HEK293 (cell line): Measurements from ENCODE around the gene B3GAT1.

Source experiments
- CTCF ChIA-PET: fragments of 350-600 bp; formaldehyde crosslinking; extraction: SDS; loops from one replicate; lab custom pipeline; 2021; ENCODE audit warnings: antibody characterized with exemption; lab: Yijun Ruan, JAX
- POLR2A ChIA-PET: fragments of 300-600 bp; formaldehyde crosslinking; extraction: SDS; loops from one replicate; lab custom pipeline; 2020; ENCODE audit warnings: antibody characterized with exemption, inconsistent platforms; lab: Yijun Ruan, JAX
- H3K27ac ChIP-seq: fragments of 200-500 bp; sonication (Bioruptor generic); 2 replicates; pipeline ENCODE4 v1.5.1; 2014; ENCODE audit warnings: low read depth, low read length, control low read depth, inconsistent platforms; ENCODE audit errors: extremely low read depth
- H3K36me3 ChIP-seq, 2 experiments: fragments of 200-500 bp in 1 of 2; sonication (Bioruptor generic) in 1 of 2; 1 replicate in 1 of 2; 2 replicates in 1 of 2; pipeline ENCODE4 v1.5.1; 2014 to 2017; ENCODE audit warnings: inconsistent platforms in 2 of 2, low read length in 2 of 2; ENCODE audit not compliant: control insufficient read depth in 2 of 2, insufficient read depth in 1 of 2
- H3K4me1 ChIP-seq: fragments of 200-500 bp; sonication (Bioruptor generic); 2 replicates; pipeline ENCODE4 v1.5.1; 2014; ENCODE audit warnings: mild to moderate bottlenecking, low read length, inconsistent platforms; ENCODE audit not compliant: control insufficient read depth, insufficient read depth
- H3K4me3 ChIP-seq: 2 replicates; pipeline ENCODE4 v1.5.1; 2011; ENCODE audit warnings: low read depth, mild to moderate bottlenecking, control low read depth, low read length, moderate library complexity
- H3K9me3 ChIP-seq: fragments of 200-500 bp; sonication (Bioruptor generic); 2 replicates; pipeline ENCODE4 v1.5.1; 2014; ENCODE audit warnings: low read depth, low read length, inconsistent platforms; ENCODE audit not compliant: control insufficient read depth, insufficient read depth
- BCL6B ChIP-seq: fragments of 450-650 bp; formaldehyde crosslinking; IDR thresholded peaks from 2 replicates; pipeline ENCODE4 v1.5.1; 2017; ENCODE audit warnings: missing biosample characterization, missing genetic modification characterization
- KLF10 ChIP-seq: fragments of 450-650 bp; IDR thresholded peaks from 2 replicates; pipeline ENCODE4 v1.5.1; 2018; ENCODE audit warnings: missing biosample characterization, mild to moderate bottlenecking, missing genetic modification characterization
- KLF9 ChIP-seq: fragments of 450-650 bp; formaldehyde crosslinking; IDR thresholded peaks from 2 replicates; pipeline ENCODE4 v1.5.1; 2016; ENCODE audit warnings: missing biosample characterization, missing genetic modification characterization, low read depth
- OSR2 ChIP-seq: fragments of 450-650 bp; formaldehyde crosslinking; IDR thresholded peaks from 2 replicates; pipeline ENCODE4 v1.5.1; 2016; ENCODE audit warnings: missing biosample characterization, missing genetic modification characterization
- PRDM10 ChIP-seq: fragments of 450-650 bp; formaldehyde crosslinking; IDR thresholded peaks from 2 replicates; pipeline ENCODE4 v1.5.1; 2016; ENCODE audit warnings: missing biosample characterization, missing genetic modification characterization
- PRDM6 ChIP-seq: fragments of 450-650 bp; formaldehyde crosslinking; IDR thresholded peaks from 2 replicates; pipeline ENCODE4 v1.5.1; 2017; ENCODE audit warnings: missing biosample characterization, missing genetic modification characterization
- SP3 ChIP-seq: fragments of 450-650 bp; formaldehyde crosslinking; IDR thresholded peaks from 2 replicates; pipeline ENCODE4 v1.5.1; 2016; ENCODE audit warnings: missing biosample characterization, missing genetic modification characterization
- YY2 ChIP-seq: fragments of 450-650 bp; formaldehyde crosslinking; IDR thresholded peaks from 2 replicates; pipeline ENCODE4 v1.5.1; 2016; ENCODE audit warnings: missing biosample characterization, missing genetic modification characterization
- ZBTB1 ChIP-seq: fragments of 450-650 bp; formaldehyde crosslinking; IDR thresholded peaks from 2 replicates; pipeline ENCODE4 v1.5.1; 2016; ENCODE audit warnings: missing biosample characterization, missing genetic modification characterization
- ZBTB49 ChIP-seq: fragments of 450-650 bp; formaldehyde crosslinking; IDR thresholded peaks from 2 replicates; pipeline ENCODE4 v1.5.1; 2016; ENCODE audit warnings: missing biosample characterization, missing genetic modification characterization, low read depth
- ZNF175 ChIP-seq: fragments of 450-650 bp; formaldehyde crosslinking; IDR thresholded peaks from 2 replicates; pipeline ENCODE4 v1.5.1; 2016; ENCODE audit warnings: missing biosample characterization, missing genetic modification characterization
- ZNF184 ChIP-seq: fragments of 450-650 bp; IDR thresholded peaks from 2 replicates; pipeline ENCODE4 v1.5.1; 2018; ENCODE audit warnings: missing biosample characterization, mild to moderate bottlenecking, missing genetic modification characterization
- ZNF202 ChIP-seq: fragments of 450-650 bp; formaldehyde crosslinking; IDR thresholded peaks from 2 replicates; pipeline ENCODE4 v1.5.1; 2016; ENCODE audit warnings: missing biosample characterization, missing genetic modification characterization, borderline replicate concordance
- ZNF324 ChIP-seq: fragments of 450-650 bp; formaldehyde crosslinking; IDR thresholded peaks from 2 replicates; pipeline ENCODE4 v1.5.1; 2016; ENCODE audit warnings: missing biosample characterization, missing genetic modification characterization
- ZNF416 ChIP-seq: fragments of 450-650 bp; formaldehyde crosslinking; IDR thresholded peaks from 2 replicates; pipeline ENCODE4 v1.5.1; 2016; ENCODE audit warnings: missing biosample characterization, missing genetic modification characterization
- ZNF426 ChIP-seq: fragments of 450-650 bp; formaldehyde crosslinking; IDR thresholded peaks from 2 replicates; pipeline ENCODE4 v1.5.1; 2017; ENCODE audit warnings: missing biosample characterization, missing genetic modification characterization, mild to moderate bottlenecking, inconsistent platforms, moderate library complexity
- ZNF513 ChIP-seq: fragments of 450-650 bp; IDR thresholded peaks from 2 replicates; pipeline ENCODE4 v1.5.1; 2018; ENCODE audit warnings: missing biosample characterization, missing genetic modification characterization
- ZNF571 ChIP-seq: fragments of 450-650 bp; formaldehyde crosslinking; IDR thresholded peaks from 2 replicates; pipeline ENCODE4 v1.5.0; 2017; ENCODE audit warnings: missing biosample characterization, missing genetic modification characterization
- ZNF610 ChIP-seq: fragments of 450-650 bp; formaldehyde crosslinking; IDR thresholded peaks from 2 replicates; pipeline ENCODE4 v1.5.1; 2016; ENCODE audit warnings: missing biosample characterization, missing genetic modification characterization, borderline replicate concordance
- ZNF768 ChIP-seq: fragments of 450-650 bp; formaldehyde crosslinking; IDR thresholded peaks from 2 replicates; pipeline ENCODE4 v1.5.1; 2018; ENCODE audit warnings: missing biosample characterization, mild to moderate bottlenecking, missing genetic modification characterization

Gene B3GAT1

GRCh38 chr11:134349802-134350355 lies 62.2 kb downstream of the B3GAT1 start (continued):
- TF ChIP-seq ZBTB49 (tag by site-specific recombination), result no peak

- Histone ChIP-seq H3K36me3 (peaks cover 0 to 12% of the 10 kb centered on the region in 2 experiments; a peak in 2 of 3 replicates), H3K4me1 (no peaks in the 10 kb centered on the region), H3K4me3 (no peak overlapping the region), H3K27ac (no peak overlapping the region), H3K9me3 (no peaks in the 10 kb centered on the region)
- no peak for TF ChIP-seq ZNF175 (tag by site-specific recombination)
- TF ChIP-seq ZNF571 (tag by site-specific recombination), result no peak
- TF ChIP-seq ZNF184 (tag by site-specific recombination), result no peak
- no peak for TF ChIP-seq PRDM6 (tag by site-specific recombination)
- TF ChIP-seq ZNF513 (tag by site-specific recombination), result no peak
- no peak for TF ChIP-seq PRDM10
- TF ChIP-seq ZNF202 (tag by site-specific recombination), result no peak
- CTCF ChIA-PET, result interaction anchor here (0.7 kb wide), 1 partner anchor 260 kb away, joined by 3 read pairs; no protein-coding TSS in a partner anchor
- POLR2A ChIA-PET, result no interaction called here
These were observed 62.8 kb downstream of the B3GAT1 start for GRCh38 chr11:134349109-134349801.

GRCh38 chr11:134347441-134347840 lies 64.6 kb downstream of the B3GAT1 start:
- ChIA-PET CTCF (interaction anchor here (0.9 kb wide), 1 partner anchor 13 kb away, joined by 3 read pairs; no protein-coding TSS in a partner anchor), POLR2A (no interaction called here)
- Histone ChIP-seq H3K27ac (no peak overlapping the region), H3K9me3 (no peaks in the 10 kb centered on the region)
- TF ChIP-seq KLF9, result no peak
- no peak for TF ChIP-seq ZNF324 (tag by site-specific recombination)
- TF ChIP-seq ZNF416 (tag by site-specific recombination), result no peak
- TF ChIP-seq KLF10, result no peak
- no peak for TF ChIP-seq YY2 (tag by site-specific recombination)
- no peak for TF ChIP-seq ZBTB1 (tag by site-specific recombination)
- TF ChIP-seq OSR2 (tag by site-specific recombination), result no peak
- no peak for TF ChIP-seq SP3
- TF ChIP-seq ZNF426 (tag by site-specific recombination), result no peak
- TF ChIP-seq ZNF768 (tag by site-specific recombination), result no peak
- TF ChIP-seq BCL6B (tag by site-specific recombination), result no peak
- TF ChIP-seq ZNF571 (tag by site-specific recombination), result no peak
- no peak for TF ChIP-seq ZNF610 (tag by site-specific recombination)
- TF ChIP-seq, all 188 proteins: peak for 0
- Histone ChIP-seq H3K4me1 (no peaks in the 10 kb centered on the region), H3K4me3 (no peak overlapping the region), H3K36me3 (peaks cover 0 to 16% of the 10 kb centered on the region in 2 experiments; a peak in 2 of 3 replicates)
